Measurements from ENCODE around the gene SORCS2. TPM values are rescaled to one million over a fixed set of nuclear protein-coding genes. Genes with fewer than 3 reads are reported as not detected.

SORCS2 gene
- polyA plus RNA-seq, 4 donors, result 5.8 to 64.8 (median 8.9) TPM

- DNase-seq (ENCODE audit: low read depth in 4 of 4, low spot score in 3 of 4), result no peak
These were observed 337.7 kb downstream of the SORCS2 start for GRCh38 chr4:7530082-7530481.

- DNase-seq (ENCODE audit: low read depth in 4 of 4, low spot score in 3 of 4), result no peak
These were observed 338.7 kb downstream of the SORCS2 start for GRCh38 chr4:7530932-7531639.

- no peak for DNase-seq (ENCODE audit: low read depth in 4 of 4, low spot score in 3 of 4)
These were observed 339.3 kb downstream of the SORCS2 start for GRCh38 chr4:7531640-7531994.

- DNase-seq (ENCODE audit: low read depth in 4 of 4, low spot score in 3 of 4), result no peak
These were observed 339.7 kb downstream of the SORCS2 start for GRCh38 chr4:7532043-7532442.

- no peak for DNase-seq (ENCODE audit: low read depth in 4 of 4, low spot score in 3 of 4)
These were observed 340.9 kb downstream of the SORCS2 start for GRCh38 chr4:7533267-7533666.

GRCh38 chr4:7535094-7535493, 342.8 kb downstream of the SORCS2 start:
- no peak for DNase-seq (ENCODE audit: low read depth in 4 of 4, low spot score in 3 of 4)

- DNase-seq (ENCODE audit: low read depth in 4 of 4, low spot score in 3 of 4), result no peak
These were observed 343.3 kb downstream of the SORCS2 start for GRCh38 chr4:7535619-7536018.

GRCh38 chr4:7536876-7537275, 344.5 kb downstream of the SORCS2 start:
- no peak for DNase-seq (ENCODE audit: low read depth in 4 of 4, low spot score in 3 of 4)

GRCh38 chr4:7537853-7538400, 345.6 kb downstream of the SORCS2 start:
- DNase-seq (ENCODE audit: low read depth in 4 of 4, low spot score in 3 of 4), result no peak

- DNase-seq (ENCODE audit: low read depth in 4 of 4, low spot score in 3 of 4), result no peak
These were observed 346.2 kb downstream of the SORCS2 start for GRCh38 chr4:7538518-7538917.

- no peak for DNase-seq (ENCODE audit: low read depth in 4 of 4, low spot score in 3 of 4)
These were observed 346.8 kb downstream of the SORCS2 start for GRCh38 chr4:7539186-7539585.

GRCh38 chr4:7539659-7540058, 347.3 kb downstream of the SORCS2 start:
- DNase-seq (ENCODE audit: low read depth in 4 of 4, low spot score in 3 of 4), result no peak

GRCh38 chr4:7540206-7540605, 347.9 kb downstream of the SORCS2 start:
- no peak for DNase-seq (ENCODE audit: low read depth in 4 of 4, low spot score in 3 of 4)

GRCh38 chr4:7540654-7541413, 348.5 kb downstream of the SORCS2 start:
- DNase-seq (ENCODE audit: low read depth in 4 of 4, low spot score in 3 of 4), result no peak

GRCh38 chr4:7541414-7541810, 349.1 kb downstream of the SORCS2 start:
- no peak for DNase-seq (ENCODE audit: low read depth in 4 of 4, low spot score in 3 of 4)

GRCh38 chr4:7542781-7543180, 350.4 kb downstream of the SORCS2 start:
- DNase-seq (ENCODE audit: low read depth in 4 of 4, low spot score in 3 of 4), result no peak

GRCh38 chr4:7546152-7546808, 353.9 kb downstream of the SORCS2 start:
- DNase-seq (ENCODE audit: low read depth in 4 of 4, low spot score in 3 of 4), result no peak

- DNase-seq (ENCODE audit: low read depth in 4 of 4, low spot score in 3 of 4), result no peak
These were observed 354.6 kb downstream of the SORCS2 start for GRCh38 chr4:7546809-7547367.

GRCh38 chr4:7547368-7548040, 355.2 kb downstream of the SORCS2 start:
- DNase-seq (ENCODE audit: low read depth in 4 of 4, low spot score in 3 of 4), result no peak

- DNase-seq (ENCODE audit: low read depth in 4 of 4, low spot score in 3 of 4), result no peak
These were observed 357.5 kb downstream of the SORCS2 start for GRCh38 chr4:7549866-7550265.

- no peak for DNase-seq (ENCODE audit: low read depth in 4 of 4, low spot score in 3 of 4)
These were observed 360.1 kb downstream of the SORCS2 start for GRCh38 chr4:7552466-7552865.
